HepG2 (cell line): Measurements from ENCODE around the gene EEF1A2. TPM values are rescaled to one million over a fixed set of nuclear protein-coding genes. Genes with fewer than 3 reads are reported as not detected.

ENCODE experiments used
- ATAC-seq: fragments of 200-7000 bp; cut with Tn5 transposase; 3 replicates; pipeline ENCODE4 v1.9.1; 2020; ENCODE audit warnings: mild to moderate bottlenecking, moderate library complexity
- BruUV-seq: library from RNA; stranded (reverse); fragments of 400-500 nt; replicated peaks from 2 replicates; lab custom pipeline; 2021; lab: Mats Ljungman, UMichigan
- CTCF ChIA-PET: fragments of 300-600 bp; formaldehyde crosslinking; extraction: SDS; loops from one replicate; lab custom pipeline; 2021; ENCODE audit warnings: low total read pairs, inconsistent platforms, low intra/inter-chr PET ratio; lab: Yijun Ruan, JAX
- POLR2A ChIA-PET: fragments of 350-600 bp; sonication (Branson Sonifier 250); formaldehyde crosslinking; loops from one replicate; lab custom pipeline; 2020; ENCODE audit warnings: antibody characterized with exemption, inconsistent platforms; lab: Yijun Ruan, JAX
- DNase-seq: peaks from one replicate; pipeline ENCODE4 v3.0.0-alpha.2; 2015; ENCODE audit warnings: low spot score
- FAIRE-seq: peaks from 3 replicates; lab custom pipeline; 2011; peaks lifted over from hg19 to GRCh38; lab: Jason Lieb, UNC
- H2AFZ ChIP-seq: one replicate; pipeline ENCODE4 v1.6.1; 2011; ENCODE audit warnings: low read length, inconsistent platforms
- H3K27ac ChIP-seq: fragments of 300-600 bp; 3 replicates; pipeline ENCODE4 v1.8.0; 2011; ENCODE audit warnings: mixed run types, mild to moderate bottlenecking, mixed read lengths, low read length, inconsistent platforms; ENCODE audit not compliant: insufficient read depth; ENCODE audit errors: extremely low read length
- H3K27me3 ChIP-seq, 2 experiments: fragments of 200-600 bp in 1 of 2; 2 replicates in 1 of 2; 3 replicates in 1 of 2; pipeline versions ENCODE4 v1.6.0 to v1.8.0; 2011; ENCODE audit warnings: low read length in 2 of 2, mild to moderate bottlenecking in 2 of 2, moderate library complexity in 2 of 2, inconsistent platforms in 1 of 2; ENCODE audit not compliant: insufficient read depth in 2 of 2, control insufficient read depth in 1 of 2
- H3K36me3 ChIP-seq, 2 experiments: fragments of 200-600 bp in 1 of 2; replicated peaks in 1 of 2; 2 replicates in 1 of 2; 3 replicates in 1 of 2; pipeline versions ENCODE4 v1.5.1 to v1.8.0; 2011; ENCODE audit warnings: low read length in 2 of 2, inconsistent platforms in 1 of 2; ENCODE audit not compliant: insufficient read depth in 2 of 2, control insufficient read depth in 1 of 2
- H3K4me1 ChIP-seq: 2 replicates; pipeline ENCODE4 v1.5.1; 2012; ENCODE audit warnings: low read length, inconsistent platforms; ENCODE audit not compliant: insufficient read depth
- H3K4me2 ChIP-seq: 2 replicates; pipeline ENCODE4 v1.6.0; 2011; ENCODE audit warnings: low read depth, low read length, inconsistent platforms
- H3K4me3 ChIP-seq, 3 experiments: fragments of 200-600 bp in 1 of 3; sonication (generic), shearing (Covaris generic) in 1 of 3; replicated peaks in 1 of 3; 2 replicates each; pipeline ENCODE4 v1.5.1; 2011 to 2016; ENCODE audit warnings: low read length in 3 of 3, inconsistent platforms in 2 of 3, low read depth in 2 of 3, mild to moderate bottlenecking in 2 of 3, control low read depth in 1 of 3, mixed read lengths in 1 of 3; ENCODE audit not compliant: insufficient read depth in 1 of 3
- H3K79me2 ChIP-seq: one replicate; pipeline ENCODE4 v1.6.1; 2011; ENCODE audit warnings: low read length, inconsistent platforms; ENCODE audit not compliant: insufficient read depth
- H3K9ac ChIP-seq: 2 replicates; pipeline ENCODE4 v1.6.0; 2011; ENCODE audit warnings: mild to moderate bottlenecking, low read depth, low read length, inconsistent platforms; ENCODE audit not compliant: insufficient read depth
- H3K9me3 ChIP-seq: 2 replicates; pipeline ENCODE4 v1.5.1; 2012; ENCODE audit warnings: mild to moderate bottlenecking, low read length
- H4K20me1 ChIP-seq: 2 replicates; pipeline ENCODE4 v1.6.0; 2011; ENCODE audit warnings: inconsistent platforms, mild to moderate bottlenecking, low read length, moderate library complexity; ENCODE audit not compliant: insufficient read depth
- ATF1 ChIP-seq: IDR thresholded peaks from 2 replicates; pipeline ENCODE4 v1.6.1; 2016; ENCODE audit warnings: mild to moderate bottlenecking, control low read depth
- CHCHD3 ChIP-seq: sonication (generic); formaldehyde crosslinking; IDR thresholded peaks from 2 replicates; pipeline ENCODE4 v1.8.0; 2022; ENCODE audit warnings: mild to moderate bottlenecking, missing genetic modification reagents, moderate library complexity
- CREB1 ChIP-seq, 2 experiments: fragments of 450-650 bp in 1 of 2; IDR thresholded peaks; 2 replicates each; pipeline ENCODE4 v1.6.1; 2016 to 2017; ENCODE audit warnings: control low read depth in 1 of 2, mild to moderate bottlenecking in 1 of 2, missing compliant biosample characterization in 1 of 2, missing genetic modification characterization in 1 of 2
- EZH2 ChIP-seq: conservative IDR thresholded peaks from 2 replicates; pipeline ENCODE4 v1.6.1; 2012; ENCODE audit warnings: mild to moderate bottlenecking, low read depth, low read length, moderate library complexity
- HIVEP1 ChIP-seq: sonication (generic); formaldehyde crosslinking; IDR thresholded peaks from 2 replicates; pipeline ENCODE4 v1.4.0; 2020; ENCODE audit warnings: mild to moderate bottlenecking, missing genetic modification reagents
- JUNB ChIP-seq: sonication (generic); formaldehyde crosslinking; IDR thresholded peaks from 2 replicates; pipeline ENCODE4 v1.8.0; 2022; ENCODE audit warnings: missing genetic modification reagents, mild to moderate bottlenecking, borderline replicate concordance
- MATR3 ChIP-seq: sonication (generic); formaldehyde crosslinking; IDR thresholded peaks from 2 replicates; pipeline ENCODE4 v1.4.0; 2020; ENCODE audit warnings: missing genetic modification reagents
- MXI1 ChIP-seq: IDR thresholded peaks from 3 replicates; pipeline ENCODE4 v1.6.1; 2012; ENCODE audit warnings: low read depth, low read length, inconsistent platforms, borderline replicate concordance
- NR1H2 ChIP-seq: sonication (generic); formaldehyde crosslinking; IDR thresholded peaks from 2 replicates; pipeline ENCODE4 v1.8.1; 2022; ENCODE audit warnings: low read depth, missing genetic modification reagents, borderline replicate concordance
- NR2F6 ChIP-seq, 2 experiments: IDR thresholded peaks; 2 replicates each; pipeline ENCODE4 v1.6.1; 2016; ENCODE audit warnings: antibody characterized with exemption in 1 of 2, mild to moderate bottlenecking in 1 of 2
- SCMH1 ChIP-seq: sonication (generic); formaldehyde crosslinking; IDR thresholded peaks from 2 replicates; pipeline ENCODE4 v1.9.0; 2021; ENCODE audit warnings: missing genetic modification reagents, mild to moderate bottlenecking, borderline replicate concordance
- SOX6 ChIP-seq, 2 experiments: fragments of 450-650 bp in 1 of 2; sonication (generic) in 1 of 2; formaldehyde crosslinking in 1 of 2; IDR thresholded peaks; 2 replicates each; pipeline versions ENCODE4 v1.4.0 to v1.6.1; 2017 to 2020; ENCODE audit warnings: antibody characterized with exemption in 1 of 2, mild to moderate bottlenecking in 1 of 2, missing genetic modification reagents in 1 of 2
- ZFP37 ChIP-seq: sonication (generic); formaldehyde crosslinking; IDR thresholded peaks from 2 replicates; pipeline ENCODE4 v1.4.0; 2020; ENCODE audit warnings: missing genetic modification reagents, borderline replicate concordance
- ZNF101 ChIP-seq: sonication (generic); formaldehyde crosslinking; IDR thresholded peaks from 2 replicates; pipeline ENCODE4 v1.4.0; 2020; ENCODE audit warnings: mild to moderate bottlenecking, low read depth, missing genetic modification reagents, borderline replicate concordance
- ZNF335 ChIP-seq: sonication (generic); formaldehyde crosslinking; IDR thresholded peaks from 2 replicates; pipeline ENCODE4 v1.4.0; 2020; ENCODE audit warnings: missing genetic modification reagents
- WGBS: methylation state at CpG from one replicate; pipeline ENCODE4 v1.1.6; 2017; ENCODE audit warnings: low lambda C conversion rate; 5-methylcytosine and 5-hydroxymethylcytosine counted together
- in situ Hi-C: cut with HindIII; loops from 2 replicates; pipeline ENCODE4 v1.10.0; 2017; ENCODE audit warnings: low pct_unique_long_range_greater_than_20kb; ENCODE audit not compliant: extremely low pct_ligation_motif_present
- intact Hi-C: fragments of 100-400 bp; cut with micrococcal nuclease; formaldehyde crosslinking; loops from one replicate; pipeline ENCODE4 v1.10.0; 2022; ENCODE audit not compliant: unreplicated experiment
- polyA plus RNA-seq, 8 experiments: library from polyadenylated mRNA; depleted of rRNA in 3 of 8; stranded (reverse) in 7 of 8; unstranded in 1 of 8; fragments of >200 nt; fragmentation: Illumina TruSeq in 4 of 8; extraction: Trizol in 4 of 8; gene quantifications; 2 replicates each; pipeline versions ENCODE4 v1.2.1 to v1.2.3, GENCODE V29; 2011 to 2016; ENCODE audit warnings: low read depth in 4 of 8, missing spikeins in 1 of 8, mixed read lengths in 1 of 8; ENCODE audit not compliant: insufficient read depth in 1 of 8
- total RNA-seq, 5 experiments: library from RNA; depleted of rRNA; stranded (reverse); fragments of >200 nt; fragmentation: Illumina TruSeq; extraction: Trizol; gene quantifications; 2 replicates each; pipeline ENCODE4 v1.2.3, GENCODE V29; 2016; ENCODE audit warnings: low read depth in 1 of 5
- TF ChIP-seq, protein P1 (sequence below): IDR thresholded peaks from 2 replicates; pipeline ENCODE4 v1.6.1; 2016; ENCODE audit warnings: mild to moderate bottlenecking, missing biosample characterization, missing genetic modification reagents
- TF ChIP-seq, protein P2 (sequence below): sonication (generic); formaldehyde crosslinking; IDR thresholded peaks from 2 replicates; pipeline ENCODE4 v1.5.0; 2020; ENCODE audit warnings: missing genetic modification reagents
- TF ChIP-seq, protein P3 (sequence below): sonication (generic); formaldehyde crosslinking; IDR thresholded peaks from 2 replicates; pipeline ENCODE4 v1.4.0; 2020; ENCODE audit warnings: missing genetic modification reagents, borderline replicate concordance

Gene EEF1A2
- total and polyA plus RNA-seq, 2 of the 13 experiments (the other 11 are each of a cell fraction or from before 2014, with no cell fraction given) = 0.44 to 0.87 TPM

DNA sequence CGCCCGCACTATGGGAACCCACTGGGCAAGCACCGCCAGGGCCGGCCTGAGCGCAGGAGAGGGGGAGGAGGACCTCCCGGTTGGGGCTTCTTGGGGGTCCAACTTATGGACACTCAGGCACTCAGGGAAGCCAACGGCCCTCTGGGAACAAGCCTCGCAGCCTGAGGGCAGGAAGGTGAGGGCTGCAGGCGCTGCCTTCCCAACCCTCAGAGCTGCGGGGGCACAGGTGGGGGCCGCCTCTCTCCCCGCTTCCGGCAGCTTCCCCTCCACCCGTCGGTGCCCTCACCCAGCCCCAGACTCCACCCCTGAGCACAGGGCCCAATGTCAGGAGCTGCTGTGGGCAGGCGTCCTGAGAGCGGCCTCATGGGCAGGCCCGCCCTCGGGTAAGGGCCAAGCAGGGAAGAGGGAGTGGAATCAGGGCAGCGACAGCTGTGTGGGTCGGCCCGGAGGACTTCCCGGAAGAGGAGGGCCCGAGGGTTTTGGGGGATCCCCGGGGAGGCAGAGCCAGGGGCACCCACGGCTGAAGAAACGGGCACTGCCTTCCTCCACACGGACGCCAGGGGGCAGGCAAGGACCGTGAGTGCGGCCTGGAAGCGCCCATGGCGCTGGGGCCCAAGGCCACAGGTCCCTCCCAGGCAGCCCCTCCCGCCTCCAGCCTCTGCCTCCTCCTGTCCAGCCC, 38.8 kb upstream of the EEF1A2 start:
- Histone ChIP-seq H3K79me2 (no peaks in the 10 kb centered on the region), H3K36me3 (no peaks in the 10 kb centered on the region), H2AFZ (no peak overlapping the region), H3K27me3 (peaks cover 48 to 65% of the 10 kb centered on the region in 2 experiments), H3K4me3 (peak overlapping the region; percentile 37 to 76 (median 64); a peak in 5 of 6 replicates), H3K4me1 (peaks cover 48% of the 10 kb centered on the region), H4K20me1 (no peaks in the 10 kb centered on the region), H3K9ac (peak overlapping the region; percentile 53), H3K27ac (no peak overlapping the region), H3K9me3 (no peaks in the 10 kb centered on the region), H3K4me2 (peak overlapping the region; percentile 89)
- ATAC-seq (peak; percentile 79), DNase-seq (peak; percentile 86), FAIRE-seq (peak; percentile 95)
- no TSS peak for BruUV-seq
- CTCF ChIA-PET = interaction anchor here (1.1 to 2.7 kb wide), 6 partner anchors 35 to 532 kb away, joined by 3 to 29 read pairs (median 8); partner anchors contain the start of genes HELZ2 and TPD52L2
- POLR2A ChIA-PET = interaction anchor here (0.7 to 2.7 kb wide), 24 partner anchors 9 to 544 kb away, joined by 3 to 26 read pairs (median 5); partner anchors contain the start of genes GMEB2, HELZ2, LIME1 and PPDPF
- intact Hi-C loops (loop anchor here (1.0 to 10.0 kb wide), 7 partner anchors 36 to 435 kb away; partner anchors contain the start of genes GMEB2, LIME1, RTEL1 and SLC2A4RG), in situ Hi-C loops (loop anchor here (5.0 kb wide), 1 partner anchor 40 kb away; no protein-coding TSS in a partner anchor)
- WGBS = 7% methylated on average over 27 of the region's 34 CpGs
- TF ChIP-seq, protein P1, sequence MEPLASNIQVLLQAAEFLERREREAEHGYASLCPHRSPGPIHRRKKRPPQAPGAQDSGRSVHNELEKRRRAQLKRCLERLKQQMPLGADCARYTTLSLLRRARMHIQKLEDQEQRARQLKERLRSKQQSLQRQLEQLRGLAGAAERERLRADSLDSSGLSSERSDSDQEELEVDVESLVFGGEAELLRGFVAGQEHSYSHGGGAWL (CRISPR knock-in tag) = peak; percentile 94
- TF ChIP-seq ATF1 (CRISPR knock-in tag) (no peak), SCMH1 (CRISPR knock-in tag) (no peak), CREB1 (IDR thresholded peaks at IDR 0.05) (no peak), CREB1 (CRISPR knock-in tag; IDR thresholded peaks at IDR 0.05) (no peak), JUNB (CRISPR knock-in tag) (no peak), MXI1 (peak; percentile 68; the same call in 1 of the 3 replicates), HIVEP1 (CRISPR knock-in tag) (peak; percentile 99), CHCHD3 (CRISPR knock-in tag) (peak; percentile 89; the same call in 1 of the 2 replicates), NR1H2 (no peak), ZNF335 (peak; percentile 97), NR2F6 (IDR thresholded peaks at IDR 0.05) (peak; percentile 60; the same call in 1 of the 2 replicates), NR2F6 (CRISPR knock-in tag; IDR thresholded peaks at IDR 0.05) (peak; percentile 75), MATR3 (CRISPR knock-in tag) (no peak), EZH2 (no peak), ZNF101 (CRISPR knock-in tag) (no peak), ZFP37 (no peak), SOX6 (IDR thresholded peaks at IDR 0.05) (no peak), SOX6 (CRISPR knock-in tag; IDR thresholded peaks at IDR 0.05) (peak; percentile 78)
- TF ChIP-seq, protein P2, sequence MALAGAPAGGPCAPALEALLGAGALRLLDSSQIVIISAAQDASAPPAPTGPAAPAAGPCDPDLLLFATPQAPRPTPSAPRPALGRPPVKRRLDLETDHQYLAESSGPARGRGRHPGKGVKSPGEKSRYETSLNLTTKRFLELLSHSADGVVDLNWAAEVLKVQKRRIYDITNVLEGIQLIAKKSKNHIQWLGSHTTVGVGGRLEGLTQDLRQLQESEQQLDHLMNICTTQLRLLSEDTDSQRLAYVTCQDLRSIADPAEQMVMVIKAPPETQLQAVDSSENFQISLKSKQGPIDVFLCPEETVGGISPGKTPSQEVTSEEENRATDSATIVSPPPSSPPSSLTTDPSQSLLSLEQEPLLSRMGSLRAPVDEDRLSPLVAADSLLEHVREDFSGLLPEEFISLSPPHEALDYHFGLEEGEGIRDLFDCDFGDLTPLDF = peak; percentile 61; the same call in 1 of the 2 replicates
- TF ChIP-seq, protein P3, sequence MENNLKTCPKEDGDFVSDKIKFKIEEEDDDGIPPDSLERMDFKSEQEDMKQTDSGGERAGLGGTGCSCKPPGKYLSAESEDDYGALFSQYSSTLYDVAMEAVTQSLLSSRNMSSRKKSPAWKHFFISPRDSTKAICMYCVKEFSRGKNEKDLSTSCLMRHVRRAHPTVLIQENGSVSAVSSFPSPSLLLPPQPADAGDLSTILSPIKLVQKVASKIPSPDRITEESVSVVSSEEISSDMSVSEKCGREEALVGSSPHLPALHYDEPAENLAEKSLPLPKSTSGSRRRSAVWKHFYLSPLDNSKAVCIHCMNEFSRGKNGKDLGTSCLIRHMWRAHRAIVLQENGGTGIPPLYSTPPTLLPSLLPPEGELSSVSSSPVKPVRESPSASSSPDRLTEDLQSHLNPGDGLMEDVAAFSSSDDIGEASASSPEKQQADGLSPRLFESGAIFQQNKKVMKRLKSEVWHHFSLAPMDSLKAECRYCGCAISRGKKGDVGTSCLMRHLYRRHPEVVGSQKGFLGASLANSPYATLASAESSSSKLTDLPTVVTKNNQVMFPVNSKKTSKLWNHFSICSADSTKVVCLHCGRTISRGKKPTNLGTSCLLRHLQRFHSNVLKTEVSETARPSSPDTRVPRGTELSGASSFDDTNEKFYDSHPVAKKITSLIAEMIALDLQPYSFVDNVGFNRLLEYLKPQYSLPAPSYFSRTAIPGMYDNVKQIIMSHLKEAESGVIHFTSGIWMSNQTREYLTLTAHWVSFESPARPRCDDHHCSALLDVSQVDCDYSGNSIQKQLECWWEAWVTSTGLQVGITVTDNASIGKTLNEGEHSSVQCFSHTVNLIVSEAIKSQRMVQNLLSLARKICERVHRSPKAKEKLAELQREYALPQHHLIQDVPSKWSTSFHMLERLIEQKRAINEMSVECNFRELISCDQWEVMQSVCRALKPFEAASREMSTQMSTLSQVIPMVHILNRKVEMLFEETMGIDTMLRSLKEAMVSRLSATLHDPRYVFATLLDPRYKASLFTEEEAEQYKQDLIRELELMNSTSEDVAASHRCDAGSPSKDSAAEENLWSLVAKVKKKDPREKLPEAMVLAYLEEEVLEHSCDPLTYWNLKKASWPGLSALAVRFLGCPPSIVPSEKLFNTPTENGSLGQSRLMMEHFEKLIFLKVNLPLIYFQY = peak; percentile 88
